Gastrocnemius medialis (tissue), 4 donors: ENCODE measurements around the gene SPAG6.

Experiments used
- CTCF ChIP-seq, 5 experiments: fragments of 450-650 bp in 3 of 5; fragments of 200-600 bp in 2 of 5; sonication (generic) in 2 of 5; IDR thresholded peaks in 4 of 5; conservative IDR thresholded peaks in 1 of 5; 1 replicate in 4 of 5; 2 replicates in 1 of 5; pipeline ENCODE4 v1.5.1; 2016 to 2019; ENCODE audit warnings: antibody characterized with exemption in 5 of 5, mild to moderate bottlenecking in 3 of 5, moderate library complexity in 3 of 5
- POLR2A ChIP-seq, 2 donors: fragments of 450-650 bp; IDR thresholded peaks; one replicate each; pipeline ENCODE4 v1.6.1; 2017; ENCODE audit warnings: antibody characterized with exemption in 2 of 2, mild to moderate bottlenecking in 2 of 2, moderate library complexity in 2 of 2

- TF ChIP-seq CTCF (IDR thresholded peaks at IDR 0.05 in 4 of 5, conservative IDR thresholded peaks at IDR 0.05 in 1 of 5) (no peak), POLR2A (IDR thresholded peaks at IDR 0.05) (no peak)
These were observed 46.3 kb downstream of the SPAG6 start for GRCh38 chr10:22391600-22391999.
